ENCODE results near the gene MARK1. TPM values are rescaled to one million over a fixed set of nuclear protein-coding genes. Genes with fewer than 3 reads are reported as not detected.

MARK1 gene
- total RNA-seq, 1 donor from 2014 or later, result 1.7 TPM

DNA sequence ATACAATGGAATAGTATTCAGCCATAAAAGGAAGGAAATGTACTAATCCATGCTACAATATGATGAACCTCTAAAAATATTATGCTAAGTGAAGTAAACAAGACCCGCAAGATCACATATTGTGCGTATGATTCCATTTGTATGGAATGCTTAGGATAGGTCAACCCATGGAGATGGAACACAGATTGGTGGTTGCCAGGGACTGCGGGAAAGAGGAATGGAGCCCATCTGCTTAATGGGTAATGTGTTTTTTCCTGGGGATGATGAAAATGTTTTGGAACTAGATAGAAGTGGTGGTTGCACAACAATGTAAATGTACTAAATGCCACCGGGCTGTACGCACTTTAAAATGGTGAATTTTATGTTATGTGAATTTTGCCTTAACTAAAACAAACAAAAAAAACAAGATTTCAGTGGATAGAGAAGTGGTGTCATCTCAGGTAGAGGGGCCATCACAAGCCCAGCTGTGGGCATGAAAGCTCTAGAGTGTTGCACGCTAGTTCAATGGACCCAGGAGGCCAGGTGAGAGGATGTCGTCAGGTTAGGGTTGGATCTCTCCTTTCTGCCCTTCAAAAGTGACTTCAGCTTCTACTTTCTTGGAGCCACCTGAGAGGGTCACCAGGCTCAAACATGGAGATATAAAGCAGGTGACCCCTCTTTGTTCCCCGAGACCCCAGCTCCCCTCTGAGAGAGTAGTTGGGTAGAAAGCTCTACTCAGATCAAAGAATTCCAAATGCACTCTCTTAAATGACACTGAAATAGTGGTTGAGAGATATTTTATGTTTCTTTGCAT, 164.7 kb downstream of the MARK1 start:
- peak; percentile 63 for DNase-seq

DNA sequence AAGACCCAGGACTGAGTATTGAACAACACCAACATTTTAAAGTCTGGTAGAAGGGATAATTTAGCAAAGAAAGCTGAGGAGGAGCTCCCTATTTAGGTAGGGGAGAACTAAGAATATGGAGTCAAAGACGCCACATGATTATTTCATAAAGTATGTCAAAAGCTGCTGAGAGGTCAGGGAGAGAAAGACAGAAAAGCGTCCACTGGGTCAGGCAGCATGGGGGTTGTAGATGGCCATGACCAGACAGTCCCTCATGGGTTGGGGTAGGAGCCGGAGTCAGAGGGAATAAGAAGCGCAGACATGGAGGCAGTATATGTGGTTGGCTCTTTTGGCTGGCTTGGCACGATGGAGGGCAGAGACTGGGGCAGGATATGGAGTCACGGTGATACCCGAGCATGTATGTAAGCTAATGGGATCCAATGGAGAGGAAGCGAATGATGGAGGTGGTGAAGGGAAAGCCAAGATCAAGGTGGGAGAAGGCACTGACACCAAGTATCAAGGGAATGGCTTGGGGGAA, 167.0 kb downstream of the MARK1 start:
- DNase-seq, result no peak

DNA sequence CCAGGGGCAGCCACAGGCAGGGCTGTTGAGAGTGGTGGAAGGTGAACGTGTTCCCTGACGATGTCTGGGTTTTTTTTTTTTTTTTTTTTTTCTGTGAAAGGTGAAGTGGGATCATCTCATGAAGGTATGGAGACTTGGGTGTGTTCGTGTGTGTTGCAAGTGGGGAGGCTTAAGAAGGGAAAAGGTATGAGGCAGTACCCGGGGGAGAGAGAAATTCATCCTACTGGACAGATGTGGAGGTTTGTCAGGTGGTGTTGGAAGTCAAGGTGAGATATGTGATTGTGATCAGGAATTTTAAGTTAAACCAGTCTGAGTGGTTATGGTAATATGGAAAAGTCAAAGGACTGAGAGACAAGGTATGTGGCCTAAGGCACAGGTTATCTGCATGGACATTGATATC, 167.5 kb downstream of the MARK1 start:
- no peak for DNase-seq

DNA sequence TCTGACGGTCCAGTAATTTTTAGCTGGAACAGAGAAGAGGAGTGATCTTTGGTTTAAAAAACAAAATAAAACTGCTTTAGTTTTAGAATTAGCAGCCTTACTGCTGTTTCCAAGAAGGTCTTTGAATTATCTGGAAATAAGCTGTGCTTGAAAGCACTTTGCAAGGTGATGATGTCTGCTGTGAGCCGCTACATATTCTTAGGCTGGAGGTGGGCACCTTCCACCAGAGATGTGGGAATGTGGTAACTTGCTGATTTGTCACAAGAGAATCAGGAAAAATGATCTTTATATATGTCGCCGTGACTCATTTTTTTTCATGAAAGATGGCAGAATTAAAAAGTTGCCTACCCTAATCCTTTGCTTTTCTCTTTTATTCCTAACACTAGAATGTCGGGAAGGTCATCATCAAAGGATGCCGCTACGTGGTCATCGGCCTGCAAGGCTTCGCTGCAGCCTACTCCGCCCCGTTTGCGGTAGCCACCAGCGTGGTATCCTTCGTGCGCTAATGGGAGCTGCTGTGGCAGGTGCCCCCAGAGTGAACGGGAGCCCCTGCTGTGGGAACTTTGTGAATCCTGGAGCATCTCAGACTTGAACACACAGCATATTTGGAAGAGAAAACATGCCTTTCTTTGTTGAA, 168.4 kb downstream of the MARK1 start:
- DNase-seq, result no peak

DNA sequence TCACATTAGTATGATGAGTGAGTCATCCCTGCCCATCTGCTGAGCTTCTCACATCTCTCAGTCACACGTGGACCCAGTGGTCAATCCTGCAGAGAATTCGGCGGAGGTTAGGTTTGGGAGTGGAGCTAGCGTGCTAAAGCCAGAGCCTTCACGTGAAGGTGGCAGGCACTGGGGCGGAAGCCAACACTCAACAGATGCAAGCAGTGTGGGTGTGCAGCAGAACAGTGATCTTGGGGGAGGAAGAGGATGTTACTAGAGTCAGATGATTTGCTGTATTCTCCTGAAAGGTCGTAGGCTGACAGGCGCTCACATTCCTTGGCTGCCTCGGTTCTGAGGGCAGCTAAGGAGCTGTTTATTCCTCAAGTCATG, 168.9 kb downstream of the MARK1 start:
- DNase-seq, result no peak

DNA sequence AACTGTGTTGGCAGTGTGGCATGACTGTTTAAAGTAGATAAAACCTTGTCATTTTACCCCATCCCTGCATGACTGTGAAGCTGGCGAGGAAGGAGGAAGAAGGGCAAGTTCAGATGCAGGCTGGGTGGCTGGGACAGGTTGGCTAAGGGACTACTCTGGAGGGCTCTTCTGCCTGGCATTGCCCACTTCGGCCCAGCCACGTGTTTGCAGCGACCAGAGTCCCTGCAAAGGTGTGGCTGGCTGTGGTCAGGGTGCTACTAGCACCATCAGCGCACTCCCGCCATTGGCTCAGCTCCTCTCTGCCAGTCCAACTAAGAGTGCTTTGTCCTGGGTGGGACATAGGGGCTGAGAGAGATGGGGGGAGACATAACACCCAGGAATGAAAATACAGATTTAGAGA, 169.4 kb downstream of the MARK1 start:
- no peak for DNase-seq

DNA sequence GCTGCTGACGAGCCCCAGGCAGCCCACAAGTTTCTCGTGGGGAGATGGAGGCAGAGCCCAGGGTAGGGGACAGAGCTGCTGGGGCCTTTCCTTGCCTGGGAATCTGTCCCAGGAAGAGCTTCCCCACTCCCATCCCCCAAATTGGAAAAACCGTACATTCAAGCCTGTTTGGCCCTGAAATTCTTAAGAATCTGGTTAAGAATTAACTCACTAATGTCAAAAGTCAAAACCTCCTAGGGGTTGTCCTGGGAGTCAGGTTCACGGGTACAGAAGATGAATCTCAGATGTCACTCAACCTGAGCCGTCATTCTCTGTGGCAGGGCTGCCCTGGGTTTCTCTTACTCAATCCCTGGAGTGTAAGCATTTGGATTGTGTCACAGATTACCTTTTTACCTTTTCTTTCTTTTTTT, 170.7 kb downstream of the MARK1 start:
- no peak for DNase-seq

DNA sequence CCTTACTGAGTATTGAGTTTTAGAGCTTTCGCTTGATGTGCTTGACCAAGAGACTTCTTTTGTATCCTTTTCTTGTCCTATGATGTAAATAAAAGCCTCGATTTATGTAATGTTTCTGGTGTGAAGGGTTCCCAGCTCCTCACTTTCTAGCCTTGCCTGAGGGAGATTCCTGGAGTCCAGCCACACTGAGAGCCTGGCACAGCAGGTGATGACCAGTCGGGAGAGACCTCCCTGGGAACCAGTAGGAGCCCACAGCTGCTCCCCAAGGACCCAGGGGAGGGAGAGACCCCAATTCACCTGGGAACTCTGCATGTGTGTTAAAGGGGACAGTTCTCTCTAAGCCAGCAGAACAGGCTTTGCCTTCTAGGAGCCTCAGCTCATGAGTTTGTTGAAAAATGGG, 171.1 kb downstream of the MARK1 start:
- no peak for DNase-seq

DNA sequence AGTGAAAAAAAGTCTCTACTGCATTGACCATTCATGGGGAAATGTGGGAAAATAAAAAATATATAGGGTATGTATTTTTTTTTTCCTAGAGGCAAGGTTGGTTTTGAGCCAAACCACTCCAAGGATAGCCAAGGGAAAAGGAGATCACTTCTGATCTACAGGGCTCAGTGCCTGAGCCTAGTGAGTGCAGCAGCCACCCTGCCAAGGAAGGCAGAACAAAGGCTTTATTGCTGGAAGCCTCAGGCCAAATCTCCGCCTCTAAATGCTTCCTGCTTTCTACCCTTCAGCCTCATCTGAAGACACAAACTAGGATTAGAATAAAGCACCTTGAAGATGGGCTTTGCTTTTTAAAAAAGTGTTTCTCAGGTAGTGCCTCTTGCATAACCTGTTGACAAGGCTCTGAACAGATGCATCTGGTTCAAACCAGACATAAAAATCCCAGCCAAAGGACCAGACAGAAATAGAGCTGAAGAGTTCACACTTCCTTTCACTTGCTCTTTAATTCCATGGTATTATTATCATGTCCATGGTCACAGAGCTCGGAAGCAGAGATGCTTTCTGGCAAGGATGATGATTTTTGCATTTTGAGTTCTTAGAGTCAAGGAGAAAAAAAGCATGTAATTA, 172.7 kb downstream of the MARK1 start:
- peak; percentile 56 for DNase-seq

DNA sequence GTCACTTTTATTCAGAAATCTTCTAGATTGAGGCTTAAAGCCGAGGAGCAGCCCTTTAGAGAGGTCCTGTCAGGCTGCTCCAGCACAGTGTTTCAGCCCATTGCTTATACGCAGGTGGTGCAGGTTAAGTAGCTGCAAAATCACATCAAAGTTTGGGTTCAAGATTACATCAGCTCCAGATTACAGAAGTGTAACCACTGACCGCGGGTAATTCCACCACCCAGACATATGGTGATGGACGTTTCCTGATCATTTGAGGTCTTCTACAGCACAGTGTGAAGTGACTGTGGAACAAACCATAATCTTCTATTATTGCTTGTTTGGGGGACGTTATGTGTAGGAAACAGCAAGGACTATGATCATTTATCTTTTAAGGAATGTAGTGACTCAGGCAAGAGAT, 174.0 kb downstream of the MARK1 start:
- DNase-seq, result no peak

DNA sequence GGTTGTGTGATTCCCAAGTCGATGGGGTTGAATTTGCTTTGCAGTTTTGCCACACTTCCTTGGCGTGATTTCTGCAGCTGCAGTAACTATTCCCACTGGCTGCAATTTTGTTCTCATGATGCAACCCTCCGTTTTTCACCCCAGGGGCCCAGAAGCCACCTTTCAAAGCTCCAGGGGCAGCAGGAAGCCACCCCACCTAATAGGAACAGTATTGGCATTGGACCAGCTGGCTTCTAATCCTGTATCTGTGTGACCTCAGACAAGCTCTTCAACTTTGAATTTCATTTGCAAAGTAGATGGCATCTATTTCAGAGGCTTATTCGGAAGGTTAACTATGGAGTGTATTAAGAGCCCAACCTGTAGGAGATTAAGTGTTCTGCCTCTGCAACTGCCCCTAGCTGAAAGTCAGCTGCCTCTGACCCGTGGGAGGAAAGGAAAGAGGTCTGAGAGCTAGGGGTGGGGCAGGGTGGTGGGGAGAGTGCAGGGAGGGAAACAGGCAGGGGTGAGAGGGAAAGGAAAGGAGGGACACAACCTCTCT, 174.9 kb downstream of the MARK1 start:
- DNase-seq, result no peak

DNA sequence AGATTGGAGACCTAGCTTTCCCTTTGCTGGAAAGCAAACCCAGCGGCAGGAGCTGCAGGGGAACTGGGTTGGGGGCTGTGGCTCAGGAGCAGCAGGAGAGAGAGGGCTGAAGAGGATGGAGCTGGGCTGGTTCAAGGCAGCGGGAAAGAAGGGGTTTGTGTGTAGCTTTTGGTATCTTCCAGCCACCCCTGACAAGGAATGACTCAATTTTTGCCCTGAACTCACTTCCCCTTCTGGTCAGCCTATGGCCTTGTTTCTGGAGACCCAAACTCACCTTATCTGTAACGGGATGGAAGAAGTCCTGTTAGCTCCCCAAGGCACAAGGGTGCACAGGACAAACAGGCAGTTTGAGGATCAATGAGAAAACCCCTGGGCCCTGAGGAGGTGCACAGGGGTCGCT, 175.4 kb downstream of the MARK1 start:
- DNase-seq, result no peak

DNA sequence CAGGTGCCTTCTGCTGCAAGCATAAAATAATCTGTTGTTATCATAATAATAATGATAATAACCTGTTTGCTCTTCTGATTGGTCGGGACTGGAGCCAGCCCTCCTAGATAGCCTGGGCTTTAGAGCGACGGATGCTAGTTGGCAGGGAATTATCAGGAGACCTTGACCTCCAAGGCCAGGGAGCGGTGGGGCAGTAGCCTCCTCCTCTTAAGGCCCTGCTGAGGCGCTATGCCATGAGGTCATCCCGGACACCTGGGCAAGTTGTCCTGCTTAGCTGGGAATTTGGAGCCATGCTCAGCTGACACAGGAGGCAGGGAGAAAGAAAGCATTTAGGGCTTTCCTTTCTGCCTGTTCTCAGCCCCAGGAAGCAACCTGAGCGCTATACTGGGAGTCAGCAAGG, 177.8 kb downstream of the MARK1 start:
- DNase-seq, result peak; percentile 21

DNA sequence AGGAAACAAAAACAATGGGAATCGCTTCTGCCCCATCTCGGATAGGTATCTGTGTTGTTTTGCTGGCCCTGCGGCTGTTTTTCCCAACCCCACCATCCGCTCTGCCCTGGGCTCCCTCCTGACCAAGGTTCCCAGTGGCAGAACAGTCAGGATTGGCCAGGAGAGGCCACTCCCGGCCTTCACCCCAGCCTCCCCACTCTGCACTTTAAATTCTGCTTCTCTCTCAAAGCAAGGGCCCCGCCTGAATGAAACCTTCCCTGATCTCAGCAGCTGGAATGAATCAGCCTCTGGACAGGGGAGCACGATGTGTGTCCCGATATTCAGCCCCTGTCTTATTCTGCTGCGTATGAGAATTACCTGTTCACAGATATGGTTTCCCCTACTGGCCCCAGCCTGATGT, 178.5 kb downstream of the MARK1 start:
- peak; percentile 33 for DNase-seq

DNA sequence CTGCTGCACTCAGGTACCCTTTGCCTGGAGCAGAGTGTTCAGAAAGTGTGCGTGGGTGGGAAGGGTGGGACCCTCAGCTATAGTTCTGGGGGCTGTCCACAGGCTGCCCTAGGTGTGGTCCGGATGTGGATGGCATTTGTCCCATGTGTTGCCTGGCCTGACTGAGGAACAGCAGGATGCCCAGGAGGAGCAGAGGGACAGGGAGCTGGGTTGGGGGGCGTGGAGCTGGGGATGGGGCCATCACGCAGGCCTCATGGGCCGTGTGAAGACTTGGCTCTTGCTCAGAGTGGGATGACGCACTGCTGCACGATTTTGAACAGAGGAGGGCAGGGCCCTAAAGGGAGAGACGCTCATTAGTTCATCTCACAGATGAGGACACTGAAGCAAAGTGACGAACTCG, 179.2 kb downstream of the MARK1 start:
- DNase-seq, result no peak

DNA sequence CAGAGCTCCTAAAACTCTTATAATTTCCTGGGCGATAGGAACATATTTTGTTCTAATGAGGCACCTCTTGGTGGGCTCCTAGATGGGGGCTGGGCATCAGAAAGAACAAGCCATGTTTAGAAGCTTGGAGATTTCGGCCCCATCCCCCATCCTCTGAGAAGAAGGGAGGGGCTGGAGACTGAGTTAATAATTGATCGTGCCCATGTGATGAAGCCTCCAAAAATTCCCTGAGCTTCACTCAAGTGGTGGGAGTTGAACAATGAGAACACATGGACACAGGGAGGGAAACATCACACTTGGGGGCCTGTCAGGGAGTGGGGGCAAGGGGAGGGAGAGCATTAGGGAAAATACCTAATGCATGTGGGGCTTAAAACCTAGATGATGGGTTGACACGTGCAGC, 180.3 kb downstream of the MARK1 start:
- no peak for DNase-seq

DNA sequence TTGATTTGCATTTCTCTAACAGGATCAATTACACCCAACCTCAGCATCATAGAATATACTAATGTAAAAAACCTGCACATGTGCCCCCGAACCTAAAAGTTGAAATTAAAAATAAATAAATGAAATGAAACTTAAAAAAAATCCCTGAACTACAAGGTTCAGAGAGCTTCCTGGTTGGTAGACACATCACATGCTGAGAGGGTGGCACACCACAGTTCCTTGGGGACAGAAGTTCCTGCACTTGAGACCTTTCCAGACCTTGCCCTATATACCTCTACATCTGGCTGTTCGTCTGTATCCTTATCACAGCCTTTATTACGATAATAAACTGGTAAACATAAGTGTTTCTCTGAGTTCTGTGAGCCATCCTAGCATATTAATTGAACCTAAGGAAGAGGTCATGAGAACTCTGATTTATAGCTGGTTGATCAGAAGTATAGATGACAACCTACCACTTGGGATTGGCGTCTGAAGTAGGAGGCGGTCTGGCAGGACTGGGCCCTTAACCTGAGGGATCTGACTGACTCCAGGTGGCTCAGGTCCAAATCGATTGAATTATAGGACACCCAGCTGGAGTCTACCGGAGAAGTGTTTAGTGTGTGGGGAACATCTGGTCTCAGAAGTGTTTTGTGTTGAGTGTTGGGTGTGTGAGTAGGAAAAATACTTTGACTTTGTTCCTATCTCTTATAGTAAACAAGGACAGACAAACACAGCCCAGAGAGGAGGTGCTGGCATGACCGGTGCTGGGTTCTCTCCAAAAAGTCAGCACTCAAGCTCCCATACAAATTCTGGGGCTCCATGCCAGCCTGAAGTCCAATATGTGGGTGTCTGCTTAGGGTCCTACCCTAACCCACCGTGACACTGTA, 181.2 kb downstream of the MARK1 start:
- DNase-seq, result no peak

DNA sequence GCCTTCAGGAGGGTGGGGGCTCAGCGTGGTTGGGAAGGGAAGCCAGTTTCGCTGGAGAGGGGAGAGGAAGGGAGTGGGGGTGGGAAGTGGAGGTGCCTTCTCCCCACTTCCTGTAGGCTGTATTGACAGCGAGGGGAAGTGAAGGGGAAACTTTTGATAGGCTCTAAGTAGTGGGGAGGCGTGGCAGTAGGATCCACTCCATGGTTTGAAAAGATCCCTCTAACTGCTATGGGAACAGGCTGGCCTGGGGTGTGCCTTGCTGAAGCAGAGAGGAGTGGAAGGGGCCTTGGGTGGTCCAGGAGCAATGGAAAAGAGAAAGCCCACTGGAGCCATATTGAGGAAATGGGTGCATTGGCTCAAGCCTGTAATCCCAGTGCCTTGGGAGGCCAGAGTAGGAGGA, 182.4 kb downstream of the MARK1 start:
- DNase-seq, result no peak

DNA sequence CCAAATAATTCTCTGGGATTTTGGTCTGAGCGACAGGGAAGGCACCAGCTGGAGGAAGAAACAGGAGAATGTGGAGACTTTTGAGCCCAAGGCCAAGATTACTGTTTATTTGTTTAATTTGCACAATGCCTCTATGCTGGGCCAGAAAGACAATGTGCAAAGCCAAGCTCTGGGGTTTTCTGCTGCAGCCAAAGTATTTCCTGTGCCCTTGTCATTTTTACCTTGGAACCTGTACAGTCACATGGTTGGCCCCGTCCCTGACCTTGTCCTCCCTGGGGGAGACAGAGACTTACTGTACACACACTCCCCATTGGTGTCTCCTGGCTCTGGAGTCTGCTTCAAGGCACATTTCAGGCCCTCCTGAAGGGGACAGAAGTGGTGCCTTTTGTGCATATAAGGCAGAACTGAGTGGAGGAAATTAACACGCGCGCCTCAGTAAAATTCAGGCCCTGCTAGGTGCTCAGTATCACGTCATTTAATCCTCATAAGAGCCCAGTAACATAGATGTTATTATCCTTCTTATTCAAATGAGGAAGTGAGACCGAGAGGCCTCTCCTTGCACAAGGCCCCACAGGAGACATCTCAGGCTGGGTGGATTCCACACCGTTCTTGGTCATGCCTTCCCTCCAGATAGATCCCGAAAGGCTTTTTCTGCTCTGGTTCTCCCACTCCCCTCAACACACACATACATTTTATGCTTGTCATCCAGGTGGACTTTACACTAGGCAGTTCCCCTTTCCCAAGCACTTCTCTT, 183.3 kb downstream of the MARK1 start:
- no peak for DNase-seq
